ENCODE results near the gene ADAMTS9. TPM values are rescaled to one million over a fixed set of nuclear protein-coding genes. Genes with fewer than 3 reads are reported as not detected.

Gene ADAMTS9
- total and polyA plus RNA-seq, 2 donors (not counting 3 experiments of a cell fraction or from before 2014, with no cell fraction given) = 6.5 to 23.9 TPM

DNA sequence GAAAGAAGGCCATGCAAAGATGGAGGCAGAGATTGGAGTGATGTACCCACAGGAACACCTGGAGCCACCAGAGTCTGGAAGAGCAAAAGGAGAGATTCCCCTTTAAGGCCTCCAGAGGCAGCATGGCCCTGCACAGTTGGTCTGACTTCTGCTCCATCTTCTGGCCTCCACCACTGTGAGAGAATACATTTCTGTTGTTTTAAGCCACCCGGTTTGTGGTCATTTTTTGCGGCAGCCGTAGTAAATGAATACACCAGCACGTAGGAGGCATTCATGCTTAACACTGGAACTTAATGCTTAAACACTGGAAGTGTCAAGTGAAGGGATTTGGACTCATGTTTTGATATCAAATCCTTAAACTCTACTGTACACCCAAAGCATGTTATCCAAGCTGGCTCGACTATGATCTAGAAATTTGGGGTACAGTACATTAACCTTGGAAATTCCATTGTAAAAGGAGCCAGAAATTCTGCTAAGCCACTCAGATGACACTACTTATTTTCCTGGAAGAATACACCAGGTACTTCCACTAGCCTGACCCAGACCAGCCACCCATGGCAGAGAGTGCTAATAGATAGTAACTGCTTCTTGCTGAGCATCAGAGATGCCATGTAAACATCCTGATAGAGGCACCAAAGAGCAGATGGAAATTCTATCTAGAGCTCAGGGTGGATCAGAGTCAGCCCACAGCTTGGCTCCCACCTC, 190.9 kb downstream of the ADAMTS9 start:
- H4K20me1 ChIP-seq (replicated peaks; ENCODE audit: control insufficient read depth, extremely low read depth, insufficient read depth, low read length) = no peaks in the 10 kb centered on the region
- H3K9me1 ChIP-seq (replicated peaks; ENCODE audit: control insufficient read depth, extremely low read depth, insufficient read depth, low read length) = no peaks in the 10 kb centered on the region
- H3K79me2 ChIP-seq (ENCODE audit: control insufficient read depth, insufficient read depth, low read length) = no peaks in the 10 kb centered on the region
- no peaks in the 10 kb centered on the region for H3K36me3 ChIP-seq (ENCODE audit: control insufficient read depth in 2 of 2, extremely low read depth in 1 of 2, insufficient read depth in 2 of 2, low read length in 2 of 2)
- ChIA-PET CTCF (no interaction called here), POLR2A (no interaction called here)
- no peaks in the 10 kb centered on the region for H3K4me1 ChIP-seq (ENCODE audit: control insufficient read depth, extremely low read depth, insufficient read depth, low read length)
- no peak overlapping the region for H2AFZ ChIP-seq (ENCODE audit: low read depth, low read length)
- FAIRE-seq = no peak
- no peaks in the 10 kb centered on the region for H3K9me3 ChIP-seq (replicated peaks; ENCODE audit: control insufficient read depth, insufficient read depth, low read length)
- dilution Hi-C loops (cut with MboI; ENCODE audit: extremely low pct_ligation_motif_present, low sequenced_read_pairs) = no loop called here
- no peak overlapping the region for H3K27ac ChIP-seq (ENCODE audit: insufficient read depth, low read depth, low read length)
- H3K9ac ChIP-seq (replicated peaks; ENCODE audit: extremely low read depth, insufficient read depth, low read length) = no peak overlapping the region
- no peak overlapping the region for H3K4me3 ChIP-seq (replicated peaks in 1 of 3; ENCODE audit: insufficient read depth in 1 of 3, low read depth in 1 of 3, low read length in 3 of 3)
- BruUV-seq (replicated peaks) = no TSS peak
- TF ChIP-seq MYC (IDR thresholded peaks at IDR 0.05; ENCODE audit: low read depth, low read length) (no peak), POLR2A (IDR thresholded peaks at IDR 0.05; ENCODE audit: low read depth, low read length) (no peak)
- DNase-seq (ENCODE audit: low read depth, low spot score) = no peak
- peaks cover 26 to 35% of the 10 kb centered on the region in 2 experiments for H3K27me3 ChIP-seq (ENCODE audit: control insufficient read depth in 2 of 2, insufficient read depth in 2 of 2, low read length in 2 of 2)
- no peak overlapping the region for H3K4me2 ChIP-seq (ENCODE audit: insufficient read depth, low read length)
- intact Hi-C loops (cut with micrococcal nuclease) = no loop called here

- dilution Hi-C loops (cut with MboI; ENCODE audit: extremely low pct_ligation_motif_present, low sequenced_read_pairs) (no loop called here), intact Hi-C loops (cut with micrococcal nuclease) (no loop called here)
- BruUV-seq (replicated peaks) = no TSS peak
- Histone ChIP-seq H3K27ac (ENCODE audit: insufficient read depth, low read depth, low read length) (no peak overlapping the region), H3K4me1 (ENCODE audit: control insufficient read depth, extremely low read depth, insufficient read depth, low read length) (no peaks in the 10 kb centered on the region), H3K9ac (replicated peaks; ENCODE audit: extremely low read depth, insufficient read depth, low read length) (no peak overlapping the region), H3K4me2 (ENCODE audit: insufficient read depth, low read length) (no peak overlapping the region), H4K20me1 (replicated peaks; ENCODE audit: control insufficient read depth, extremely low read depth, insufficient read depth, low read length) (no peaks in the 10 kb centered on the region), H2AFZ (ENCODE audit: low read depth, low read length) (no peak overlapping the region), H3K27me3 (ENCODE audit: control insufficient read depth in 2 of 2, insufficient read depth in 2 of 2, low read length in 2 of 2) (peaks cover 36 to 46% of the 10 kb centered on the region in 2 experiments), H3K36me3 (ENCODE audit: control insufficient read depth in 2 of 2, extremely low read depth in 1 of 2, insufficient read depth in 2 of 2, low read length in 2 of 2) (no peaks in the 10 kb centered on the region), H3K9me3 (replicated peaks; ENCODE audit: control insufficient read depth, insufficient read depth, low read length) (no peaks in the 10 kb centered on the region), H3K9me1 (replicated peaks; ENCODE audit: control insufficient read depth, extremely low read depth, insufficient read depth, low read length) (no peaks in the 10 kb centered on the region), H3K4me3 (replicated peaks in 1 of 3; ENCODE audit: insufficient read depth in 1 of 3, low read depth in 1 of 3, low read length in 3 of 3) (no peak overlapping the region), H3K79me2 (ENCODE audit: control insufficient read depth, insufficient read depth, low read length) (no peaks in the 10 kb centered on the region)
- no peak for TF ChIP-seq JUN (IDR thresholded peaks at IDR 0.05; ENCODE audit: borderline replicate concordance, insufficient read depth, insufficient read length, low read depth)
- no peak for TF ChIP-seq FOS (IDR thresholded peaks at IDR 0.05; ENCODE audit: borderline replicate concordance, insufficient read depth, low read length)
- no peak for TF ChIP-seq MAX (IDR thresholded peaks at IDR 0.05; ENCODE audit: insufficient read depth, insufficient read length)
- no peak for TF ChIP-seq MYC (IDR thresholded peaks at IDR 0.05; ENCODE audit: low read depth, low read length)
- TF ChIP-seq POLR2AphosphoS5 (IDR thresholded peaks at IDR 0.05; ENCODE audit: insufficient read depth, low read depth, low read length) = no peak
- no peak for TF ChIP-seq GATA2 (IDR thresholded peaks at IDR 0.05; ENCODE audit: insufficient read depth, insufficient read length, low read depth, low read length)
- no peak for TF ChIP-seq EZH2 (IDR thresholded peaks at IDR 0.05; ENCODE audit: borderline replicate concordance, low read depth, low read length, severe bottlenecking)
- TF ChIP-seq CTCF (IDR thresholded peaks at IDR 0.05; ENCODE audit: extremely low read depth in 1 of 2, insufficient read depth in 1 of 2, low read depth in 1 of 2, low read length in 2 of 2) = no peak
- no peak for TF ChIP-seq POLR2A (IDR thresholded peaks at IDR 0.05; ENCODE audit: low read depth, low read length)
- ChIA-PET CTCF (no interaction called here), POLR2A (no interaction called here)
- DNase-seq (ENCODE audit: low read depth, low spot score) = no peak
- FAIRE-seq = no peak
Measured at GRCh38 chr3:64495781-64496334, 191.9 kb downstream of the ADAMTS9 start.
